ENCODE results near the gene TMEM250. TPM values are rescaled to one million over a fixed set of nuclear protein-coding genes. Genes with fewer than 3 reads are reported as not detected.

Gene TMEM250
- total and polyA plus RNA-seq, 2 donors from 2014 or later = 22.2 to 33.1 TPM

GRCh38 chr9:136092353-136092650 is 26.4 kb downstream of the TMEM250 start:
- Histone ChIP-seq H3K9me3 (ENCODE audit: control insufficient read depth in 2 of 3, insufficient read depth in 1 of 3, low read length in 3 of 3) (no peaks in the 10 kb centered on the region), H3K4me1 (ENCODE audit: control insufficient read depth in 2 of 3, insufficient read depth in 2 of 3, low read depth in 1 of 3, low read length in 3 of 3) (peaks cover 0 to 35% (median 26%) of the 10 kb centered on the region in 3 donors), H3K4me3 (ENCODE audit: low read length in 3 of 3) (no peak overlapping the region), H3K27me3 (ENCODE audit: control insufficient read depth, insufficient read depth, low read length) (no peaks in the 10 kb centered on the region), H3K36me3 (ENCODE audit: control insufficient read depth in 2 of 3, insufficient read depth in 3 of 3, low read length in 3 of 3) (peaks cover 0 to 3% (median 0%) of the 10 kb centered on the region in 3 donors), H3K27ac (ENCODE audit: low read depth in 2 of 2, low read length in 2 of 2) (no peak overlapping the region), H3K9ac (ENCODE audit: low read length in 3 of 3) (peak overlapping the region in 1 of 3 donors; percentile 71)
- DNase-seq (no peak), FAIRE-seq (no peak)
- intact Hi-C loops (cut with DNase I) = no loop called here
- TF ChIP-seq, protein P1, sequence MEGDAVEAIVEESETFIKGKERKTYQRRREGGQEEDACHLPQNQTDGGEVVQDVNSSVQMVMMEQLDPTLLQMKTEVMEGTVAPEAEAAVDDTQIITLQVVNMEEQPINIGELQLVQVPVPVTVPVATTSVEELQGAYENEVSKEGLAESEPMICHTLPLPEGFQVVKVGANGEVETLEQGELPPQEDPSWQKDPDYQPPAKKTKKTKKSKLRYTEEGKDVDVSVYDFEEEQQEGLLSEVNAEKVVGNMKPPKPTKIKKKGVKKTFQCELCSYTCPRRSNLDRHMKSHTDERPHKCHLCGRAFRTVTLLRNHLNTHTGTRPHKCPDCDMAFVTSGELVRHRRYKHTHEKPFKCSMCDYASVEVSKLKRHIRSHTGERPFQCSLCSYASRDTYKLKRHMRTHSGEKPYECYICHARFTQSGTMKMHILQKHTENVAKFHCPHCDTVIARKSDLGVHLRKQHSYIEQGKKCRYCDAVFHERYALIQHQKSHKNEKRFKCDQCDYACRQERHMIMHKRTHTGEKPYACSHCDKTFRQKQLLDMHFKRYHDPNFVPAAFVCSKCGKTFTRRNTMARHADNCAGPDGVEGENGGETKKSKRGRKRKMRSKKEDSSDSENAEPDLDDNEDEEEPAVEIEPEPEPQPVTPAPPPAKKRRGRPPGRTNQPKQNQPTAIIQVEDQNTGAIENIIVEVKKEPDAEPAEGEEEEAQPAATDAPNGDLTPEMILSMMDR (IDR thresholded peaks at IDR 0.05; ENCODE audit: borderline replicate concordance, extremely low read depth, insufficient read depth) = no peak

DNA sequence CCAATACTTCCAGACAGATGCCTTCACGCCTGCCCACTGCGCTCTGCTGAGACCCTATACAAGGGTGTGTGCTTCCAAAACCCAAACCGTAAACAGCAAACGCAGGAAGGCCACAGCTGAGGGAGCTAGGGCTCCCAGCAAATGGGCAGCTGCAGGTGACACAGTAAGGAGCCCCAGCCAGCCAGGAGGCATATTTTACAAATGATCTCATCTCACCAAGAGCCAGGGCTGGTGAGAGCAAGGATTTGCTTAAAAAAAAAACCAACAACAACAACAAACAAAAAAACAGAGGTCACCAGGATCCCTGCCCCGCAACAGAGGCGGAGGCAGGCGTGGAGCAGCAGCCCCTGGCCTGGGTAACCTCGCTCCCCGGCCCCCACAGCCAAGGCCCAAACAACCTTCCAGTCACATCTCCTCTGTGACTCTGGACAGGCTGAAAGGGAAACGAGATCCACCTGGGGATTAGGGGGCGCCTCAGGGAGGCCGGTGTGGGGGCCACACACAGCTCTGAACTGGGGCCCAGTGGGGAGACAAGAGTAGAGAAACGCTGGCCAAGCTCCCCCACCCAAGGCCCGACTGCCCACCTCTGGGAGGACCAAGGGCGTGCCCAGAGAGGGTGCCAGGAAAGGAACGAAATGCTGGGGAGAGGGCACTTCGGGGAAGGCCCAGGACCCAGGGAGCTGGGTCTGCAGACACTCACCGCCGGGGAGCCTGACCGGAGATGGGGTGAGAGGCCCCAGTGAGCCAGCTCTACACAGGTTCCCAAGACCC is 26.9 kb downstream of the TMEM250 start:
- Histone ChIP-seq H3K4me3 (ENCODE audit: low read length in 3 of 3) (no peak overlapping the region), H3K27ac (ENCODE audit: low read depth in 2 of 2, low read length in 2 of 2) (no peak overlapping the region), H3K27me3 (ENCODE audit: control insufficient read depth, insufficient read depth, low read length) (no peaks in the 10 kb centered on the region), H3K4me1 (ENCODE audit: control insufficient read depth in 2 of 3, insufficient read depth in 2 of 3, low read depth in 1 of 3, low read length in 3 of 3) (peaks cover 0 to 35% (median 27%) of the 10 kb centered on the region in 3 donors), H3K36me3 (ENCODE audit: control insufficient read depth in 2 of 3, insufficient read depth in 3 of 3, low read length in 3 of 3) (peaks cover 0 to 3% (median 0%) of the 10 kb centered on the region in 3 donors), H3K9me3 (ENCODE audit: control insufficient read depth in 2 of 3, insufficient read depth in 1 of 3, low read length in 3 of 3) (no peaks in the 10 kb centered on the region), H3K9ac (ENCODE audit: low read length in 3 of 3) (peak overlapping the region in 1 of 3 donors; percentile 40)
- TF ChIP-seq, protein P1 (IDR thresholded peaks at IDR 0.05; ENCODE audit: borderline replicate concordance, extremely low read depth, insufficient read depth) = no peak
- peak in 1 of 5 donors; percentile 72 for DNase-seq
- intact Hi-C loops (cut with DNase I) = no loop called here
- no peak for FAIRE-seq

DNA sequence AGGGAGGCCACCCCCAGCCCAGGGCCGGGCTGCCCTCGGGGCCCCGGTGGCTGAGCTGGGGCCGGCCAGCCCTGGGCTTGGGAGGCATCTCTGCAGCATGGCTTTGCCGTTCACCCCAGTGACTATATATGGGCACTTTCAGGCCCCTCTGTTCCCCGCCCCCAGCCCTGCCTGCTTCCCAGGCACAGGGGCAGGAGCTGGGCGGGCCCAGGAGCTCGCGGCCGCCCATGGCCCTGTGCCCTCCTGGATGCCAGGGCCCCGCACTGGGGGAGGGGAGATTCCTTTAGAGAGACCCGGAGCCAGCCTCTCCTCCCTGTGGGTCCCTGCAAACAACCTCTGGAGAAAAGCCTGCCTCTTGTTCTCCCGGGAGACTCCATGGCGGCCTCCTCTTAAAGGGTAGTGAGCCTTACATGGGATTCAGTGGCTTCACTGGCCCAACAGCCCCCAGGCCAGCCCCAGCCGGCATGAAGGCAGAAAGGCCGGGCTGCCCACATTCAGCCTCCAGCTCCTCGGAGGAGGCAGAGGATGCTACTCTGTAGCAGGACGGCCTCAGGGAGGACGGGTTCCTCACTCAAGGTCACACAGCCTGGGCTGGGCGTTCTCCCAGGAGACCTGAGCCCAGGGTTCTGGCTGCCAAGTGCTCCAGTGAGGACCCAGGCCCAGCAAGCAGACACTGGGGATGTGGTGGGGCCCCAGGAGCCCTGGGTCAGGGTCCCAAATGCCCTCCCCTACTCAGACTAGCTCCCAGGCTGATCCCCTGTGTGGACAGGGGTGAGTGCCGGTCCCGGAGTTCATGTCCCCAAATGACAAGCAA is 27.7 kb downstream of the TMEM250 start:
- H3K27ac ChIP-seq (ENCODE audit: low read depth in 2 of 2, low read length in 2 of 2) = peak overlapping the region in 1 of 2 donors; percentile 32
- no peak overlapping the region for H3K4me3 ChIP-seq (ENCODE audit: low read length in 3 of 3)
- DNase-seq (peak in 2 of 5 donors; percentile 40 to 77), FAIRE-seq (no peak)
- no peaks in the 10 kb centered on the region for H3K27me3 ChIP-seq (ENCODE audit: control insufficient read depth, insufficient read depth, low read length)
- H3K36me3 ChIP-seq (ENCODE audit: control insufficient read depth in 2 of 3, insufficient read depth in 3 of 3, low read length in 3 of 3) = peaks cover 0 to 3% (median 0%) of the 10 kb centered on the region in 3 donors
- intact Hi-C loops (cut with DNase I) = no loop called here
- H3K4me1 ChIP-seq (ENCODE audit: control insufficient read depth in 2 of 3, insufficient read depth in 2 of 3, low read depth in 1 of 3, low read length in 3 of 3) = peaks cover 0 to 39% (median 30%) of the 10 kb centered on the region in 3 donors
- TF ChIP-seq, protein P1 (IDR thresholded peaks at IDR 0.05; ENCODE audit: borderline replicate concordance, extremely low read depth, insufficient read depth) = no peak
- H3K9ac ChIP-seq (ENCODE audit: low read length in 3 of 3) = peak overlapping the region in 1 of 3 donors; percentile 40
- H3K9me3 ChIP-seq (ENCODE audit: control insufficient read depth in 2 of 3, insufficient read depth in 1 of 3, low read length in 3 of 3) = no peaks in the 10 kb centered on the region
